Stimulated activated CD4-positive, alpha-beta T cell treated with anti-CD3 and anti-CD28 coated beads, Interleukin-1b, Interleukin-23, amount 100 ng/mL, for 1 hour (primary cell): Measurements from ENCODE around the gene CACNA1I.
"Not testable (repeated sequence)": the region's sequence is repeated elsewhere in the genome, so short reads cannot be mapped to it uniquely, and the experiment has no call there.

Experiments
- DNase-seq, 2 donors: peaks; one replicate each; pipeline ENCODE4 v3.0.0-alpha.2; 2020; ENCODE audit warnings: low read depth in 2 of 2

The CACNA1I gene

DNA sequence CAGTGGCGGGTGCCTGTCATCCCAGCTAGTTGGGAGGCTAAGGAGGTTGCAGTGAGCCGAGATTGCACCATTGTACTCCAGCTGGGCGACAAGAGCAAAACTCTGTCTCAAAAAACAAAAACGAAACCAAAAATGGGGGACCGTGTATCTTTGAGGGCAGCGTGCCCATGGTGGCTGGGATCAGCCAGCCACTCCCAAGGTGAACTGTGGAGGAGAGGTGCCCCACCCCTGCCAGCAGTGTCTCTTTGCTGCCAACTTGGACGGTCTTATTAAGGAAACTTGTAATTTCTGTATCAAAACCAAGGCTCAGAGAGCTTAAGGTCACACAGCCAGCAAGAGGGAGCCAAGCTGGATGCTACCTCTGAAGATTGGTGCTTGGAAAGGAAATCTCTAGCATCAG, 147.7 kb downstream of the CACNA1I start:
- no peak for DNase-seq

DNA sequence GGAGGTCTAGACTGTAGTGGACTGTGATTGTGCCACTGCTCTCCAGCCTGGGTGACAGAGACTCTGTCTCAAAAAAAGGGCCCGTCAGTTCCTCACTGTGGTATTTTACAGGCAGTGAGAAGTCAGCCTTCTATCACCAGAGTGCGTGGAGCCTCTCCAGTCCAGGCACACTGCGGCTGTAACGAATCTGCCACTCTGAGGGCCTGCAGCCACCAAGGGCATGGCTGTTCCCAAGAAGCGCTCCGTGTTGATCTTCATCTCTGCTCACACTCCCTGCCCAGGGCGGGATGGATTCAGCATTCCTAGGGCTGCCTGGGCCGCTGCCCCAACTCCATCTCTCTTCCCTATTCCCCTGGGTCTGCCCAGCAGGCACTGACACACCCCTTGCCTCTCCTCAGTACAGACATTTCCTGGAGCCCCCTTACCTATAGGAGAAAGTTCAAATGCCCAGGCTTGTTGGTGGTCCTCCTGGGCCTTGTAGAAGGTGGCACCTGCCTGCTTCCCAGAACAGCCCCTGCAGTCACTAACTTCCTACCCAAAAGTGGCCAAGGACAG, 148.4 kb downstream of the CACNA1I start:
- no peak for DNase-seq

DNA sequence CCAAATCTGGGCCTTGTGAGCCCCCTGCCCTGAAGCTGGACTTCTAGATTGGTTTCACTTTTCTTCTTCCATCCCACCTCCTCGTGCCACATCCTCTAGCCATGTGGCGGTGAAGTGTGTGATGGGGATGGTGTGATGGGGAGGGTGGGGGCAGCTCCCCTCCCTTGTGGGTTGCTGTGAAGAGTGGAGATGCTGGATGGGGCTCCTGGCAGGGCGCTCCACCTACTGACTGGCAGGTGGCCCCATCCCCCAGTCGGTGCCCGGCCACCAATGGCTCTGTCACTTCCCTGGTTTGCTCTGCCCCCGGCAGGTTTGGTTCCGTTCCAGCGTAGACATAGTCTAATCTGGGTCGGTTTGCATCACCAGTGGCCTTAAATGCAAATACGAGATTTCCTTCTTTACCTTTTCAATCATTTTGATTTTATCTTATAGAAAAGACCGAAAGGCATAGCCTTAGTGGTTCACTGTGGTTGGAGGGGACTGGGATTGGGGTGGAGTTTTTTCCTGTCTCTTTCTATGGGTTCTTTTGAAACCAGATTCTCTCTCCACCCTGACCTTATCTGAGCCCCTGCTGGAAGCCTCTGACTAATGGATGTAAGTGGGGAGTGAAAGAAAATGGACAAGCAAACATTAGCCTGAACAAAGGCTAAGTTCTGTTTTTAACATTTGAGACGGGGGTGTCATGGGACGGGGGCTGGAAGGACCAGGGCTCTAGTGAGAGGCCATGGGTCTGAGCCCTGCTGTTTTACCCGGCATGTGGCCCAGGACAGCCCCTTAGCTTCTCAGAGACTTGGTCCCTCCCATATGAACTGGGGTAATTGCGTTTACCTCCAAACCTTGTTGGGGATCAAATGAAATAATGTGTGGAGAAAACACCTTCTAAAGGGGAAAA, 149.3 kb downstream of the CACNA1I start:
- DNase-seq = no peak

DNA sequence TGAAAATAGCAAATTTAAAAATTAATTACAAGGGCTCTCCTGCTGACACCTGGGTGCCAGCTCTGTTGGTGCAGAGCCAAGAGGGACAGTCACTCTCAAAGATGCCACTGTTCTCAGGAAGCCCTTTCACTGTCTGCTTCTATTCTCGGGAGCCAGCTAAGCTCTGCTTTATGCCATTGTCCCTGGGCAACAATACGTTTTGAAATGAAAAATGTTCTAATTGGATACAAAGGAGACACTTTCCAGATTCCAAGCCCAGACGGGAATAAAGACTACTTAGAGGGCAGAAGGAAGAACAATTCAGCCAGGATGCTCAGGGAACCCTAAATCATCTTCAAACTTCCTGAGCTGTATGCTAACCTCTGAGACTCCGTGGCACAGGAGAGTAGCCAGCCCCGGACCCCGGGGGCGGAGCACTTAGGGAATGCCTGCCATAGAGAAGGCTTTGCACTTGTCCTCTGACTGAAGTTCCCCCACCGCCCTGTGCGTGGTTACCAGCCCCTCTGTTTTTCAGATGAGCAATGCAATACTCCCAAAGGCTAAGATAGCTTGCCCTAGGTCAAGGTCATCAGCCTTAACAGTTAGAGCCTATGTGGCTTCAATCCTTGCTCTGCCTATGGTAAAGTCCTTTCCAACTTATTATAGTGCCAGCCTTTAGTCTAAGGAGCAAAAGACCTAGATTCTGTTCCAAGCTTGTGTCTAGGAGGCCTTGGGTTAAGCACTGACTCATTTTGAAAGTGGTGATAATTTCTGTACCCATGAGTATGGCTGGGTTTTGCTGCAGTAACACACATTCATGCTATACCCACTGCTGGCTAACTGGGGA, 150.9 kb downstream of the CACNA1I start:
- no peak for DNase-seq

DNA sequence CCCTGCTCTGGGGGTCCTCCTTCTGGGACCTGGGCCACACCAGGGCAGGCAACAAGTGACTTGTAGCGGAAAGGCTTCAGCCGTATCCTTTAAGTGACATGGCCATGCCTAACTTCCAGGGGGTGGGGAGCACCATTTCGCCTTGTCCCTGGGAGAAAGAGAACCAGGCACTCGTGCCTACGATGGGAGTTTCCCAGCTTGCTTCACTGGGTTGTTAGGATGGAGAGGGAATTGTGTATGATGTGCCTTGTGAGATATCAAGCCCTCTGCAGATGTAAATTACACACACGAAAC, 151.4 kb downstream of the CACNA1I start:
- DNase-seq = no peak

DNA sequence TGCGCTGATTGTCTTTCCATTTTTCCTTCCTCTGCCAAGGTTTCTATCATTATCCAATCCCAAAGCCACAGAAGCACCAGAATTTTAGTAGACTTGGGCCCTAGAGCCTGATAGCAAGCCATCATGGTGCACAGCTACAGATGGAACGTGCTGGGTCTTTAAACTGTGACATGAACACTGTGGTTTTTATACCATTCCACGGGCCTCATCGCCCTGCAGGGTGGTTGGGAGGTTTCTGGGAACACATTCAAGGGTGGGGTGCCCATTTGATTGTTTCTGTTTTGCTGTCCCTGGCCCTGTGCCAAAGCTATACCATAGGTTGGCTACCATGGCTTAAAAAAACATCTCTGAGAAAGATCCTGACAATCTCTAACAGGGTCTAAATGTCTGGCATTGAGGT, 151.9 kb downstream of the CACNA1I start:
- no peak for DNase-seq

DNA sequence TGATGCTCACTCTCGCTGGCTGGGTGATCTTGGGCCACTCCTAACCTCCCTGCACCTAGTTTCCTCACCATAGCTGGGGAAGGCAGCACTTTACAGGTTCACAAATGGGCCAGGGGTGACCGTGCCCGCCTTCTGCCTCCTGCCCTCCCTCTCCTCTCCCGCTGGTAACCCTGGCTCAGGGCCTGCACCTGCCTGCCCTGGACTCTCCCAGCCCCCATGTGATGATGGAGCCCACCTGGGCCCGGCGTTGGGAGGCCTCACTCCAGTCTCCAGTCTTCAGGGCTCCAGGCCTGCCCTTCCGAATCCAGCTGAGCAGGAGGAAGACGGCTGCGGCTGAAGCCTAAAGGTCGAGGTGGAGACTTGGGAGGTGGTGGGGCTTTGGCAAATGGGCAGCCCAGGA, 152.9 kb downstream of the CACNA1I start:
- DNase-seq = no peak

DNA sequence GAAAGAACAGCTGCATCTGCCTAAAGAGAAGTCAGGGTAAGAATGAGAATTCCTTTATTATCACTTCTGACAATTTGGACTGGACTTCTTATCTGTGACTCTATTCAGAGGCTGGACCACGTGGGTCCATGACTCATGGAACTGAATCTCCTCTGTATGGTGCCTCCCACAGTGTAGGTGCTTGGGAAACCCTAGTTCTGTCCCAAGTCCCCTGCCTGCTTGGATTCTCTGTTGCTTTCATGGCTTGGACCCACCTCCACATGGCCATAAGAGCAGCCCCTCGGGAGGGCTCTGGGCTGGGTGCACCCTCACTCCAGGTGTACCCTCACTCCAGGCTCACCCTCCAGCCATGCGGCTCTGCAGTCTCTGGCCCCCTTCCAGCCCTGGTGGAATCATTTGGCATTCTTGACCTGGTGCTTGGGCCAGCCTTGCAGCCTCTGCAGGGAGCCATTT, 153.4 kb downstream of the CACNA1I start:
- no peak for DNase-seq

DNA sequence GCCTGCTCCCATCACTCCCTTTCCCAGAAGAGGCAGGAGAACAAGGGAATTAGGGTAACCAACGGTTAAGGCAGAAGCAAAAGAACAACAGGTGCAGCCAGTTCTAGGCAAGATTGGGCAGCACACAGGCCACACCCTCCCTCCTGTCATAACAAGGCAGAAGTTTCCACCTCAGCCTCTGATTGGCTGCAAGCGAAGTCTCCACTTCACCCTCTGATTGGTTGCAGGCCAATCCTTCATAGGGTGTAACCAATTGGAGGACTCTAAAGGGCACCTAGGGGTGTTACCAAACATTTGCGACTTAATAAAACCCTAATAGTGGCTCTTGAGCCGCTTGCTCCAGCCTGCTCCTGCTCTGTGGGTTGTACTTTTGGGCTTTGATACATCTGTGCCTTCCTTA, 153.8 kb downstream of the CACNA1I start:
- DNase-seq = no peak

DNA sequence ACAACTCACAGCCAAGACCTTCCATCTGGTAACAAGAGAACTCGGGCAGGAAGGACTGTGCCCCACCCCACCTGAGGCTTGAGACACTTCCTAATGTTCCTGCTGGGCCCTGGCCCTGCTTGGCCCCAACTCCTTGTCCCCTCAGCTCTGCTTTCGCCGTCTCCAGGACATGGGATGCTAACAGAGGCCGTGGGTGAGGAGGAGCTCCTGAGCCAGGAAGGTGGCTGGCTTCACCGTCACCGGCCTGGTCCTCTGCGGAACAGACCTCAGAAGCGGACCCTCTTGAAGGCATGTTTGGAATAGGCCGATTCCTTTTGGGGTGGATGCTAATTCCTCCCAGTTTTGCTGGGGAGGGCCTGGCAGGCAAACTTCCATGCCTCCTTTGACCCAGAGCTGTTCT, 154.3 kb downstream of the CACNA1I start:
- DNase-seq = no peak

DNA sequence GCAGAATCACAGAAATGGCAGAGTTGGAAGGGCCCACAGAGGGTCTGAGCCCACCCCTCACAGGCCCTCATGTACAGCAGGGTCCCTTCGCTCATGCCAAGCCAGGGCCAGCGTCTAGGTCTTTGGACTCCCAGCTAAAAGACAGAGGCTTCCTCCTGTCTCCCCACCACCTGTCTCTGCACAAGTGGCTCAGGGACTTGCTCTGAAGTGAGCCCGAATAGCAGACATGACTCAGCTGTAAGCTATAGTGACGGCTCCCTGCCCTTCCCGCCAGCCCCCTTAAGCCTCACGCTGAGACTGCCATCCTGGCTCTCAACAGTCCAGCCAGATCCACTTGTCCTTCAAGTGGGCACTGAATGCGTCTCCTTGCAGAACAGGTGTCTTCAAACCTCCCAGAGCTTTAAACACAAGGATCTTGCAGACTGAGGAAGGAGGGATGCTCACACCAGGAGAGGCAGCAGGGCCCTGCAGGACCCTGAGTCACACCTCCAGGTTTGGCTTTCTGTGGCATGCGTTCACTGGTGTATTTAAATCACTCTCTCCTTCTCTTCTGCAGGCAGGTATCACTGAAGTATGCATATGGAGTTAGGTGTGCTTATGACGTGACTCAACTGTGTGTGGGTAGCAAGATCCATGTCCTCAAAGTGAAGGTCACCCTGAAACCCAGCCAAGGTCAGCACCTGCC, 154.9 kb downstream of the CACNA1I start:
- no peak for DNase-seq

DNA sequence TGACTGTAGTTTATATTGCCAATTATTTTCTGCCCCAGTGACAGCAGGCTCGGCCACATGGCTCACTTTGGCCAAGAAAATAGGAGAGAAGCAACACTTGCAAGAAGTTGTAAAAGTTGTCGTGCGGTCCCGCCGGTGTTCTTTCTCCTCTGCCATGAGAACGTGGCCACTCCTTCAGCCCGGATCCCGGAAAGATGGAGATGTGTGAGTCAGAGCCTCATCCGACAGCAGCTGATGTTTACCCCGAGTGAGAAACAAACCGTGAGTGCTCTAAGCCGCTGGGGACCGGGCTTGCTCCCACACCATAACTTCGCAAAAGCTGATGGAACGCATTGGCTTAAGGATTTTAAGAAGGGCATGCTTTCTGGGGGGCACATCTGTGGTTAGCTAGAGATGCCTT, 157.0 kb downstream of the CACNA1I start:
- no peak for DNase-seq

DNA sequence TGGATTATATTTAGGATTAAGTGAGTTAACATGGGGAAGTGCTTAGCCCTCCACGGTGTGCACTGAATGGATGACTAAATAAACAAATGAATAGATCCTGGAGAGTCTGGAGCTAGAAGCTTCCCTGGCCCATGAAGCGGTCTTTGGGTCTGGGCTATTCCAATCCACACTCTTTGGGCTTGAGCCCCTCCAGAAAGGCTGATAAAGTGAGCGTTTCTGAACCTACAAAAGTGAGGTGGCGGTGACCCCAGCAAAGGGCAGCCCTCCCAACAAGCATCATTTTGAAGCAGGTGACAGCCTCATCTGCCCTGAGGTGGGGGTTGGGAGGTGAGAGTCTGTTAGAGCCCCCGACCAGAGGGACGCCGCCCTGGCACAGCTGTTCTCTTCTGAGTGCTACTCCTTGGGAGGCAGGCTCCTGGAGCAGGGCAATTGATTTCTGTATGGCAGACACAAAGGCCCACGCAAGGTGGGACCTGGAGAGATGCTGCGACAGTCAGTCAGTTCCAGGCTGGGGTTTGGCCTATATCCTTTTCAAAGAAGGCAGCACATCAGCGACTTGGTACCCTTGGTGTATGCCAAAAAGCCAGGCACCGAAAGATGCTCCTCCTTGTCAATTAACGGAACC, 157.8 kb downstream of the CACNA1I start:
- DNase-seq = no peak

DNA sequence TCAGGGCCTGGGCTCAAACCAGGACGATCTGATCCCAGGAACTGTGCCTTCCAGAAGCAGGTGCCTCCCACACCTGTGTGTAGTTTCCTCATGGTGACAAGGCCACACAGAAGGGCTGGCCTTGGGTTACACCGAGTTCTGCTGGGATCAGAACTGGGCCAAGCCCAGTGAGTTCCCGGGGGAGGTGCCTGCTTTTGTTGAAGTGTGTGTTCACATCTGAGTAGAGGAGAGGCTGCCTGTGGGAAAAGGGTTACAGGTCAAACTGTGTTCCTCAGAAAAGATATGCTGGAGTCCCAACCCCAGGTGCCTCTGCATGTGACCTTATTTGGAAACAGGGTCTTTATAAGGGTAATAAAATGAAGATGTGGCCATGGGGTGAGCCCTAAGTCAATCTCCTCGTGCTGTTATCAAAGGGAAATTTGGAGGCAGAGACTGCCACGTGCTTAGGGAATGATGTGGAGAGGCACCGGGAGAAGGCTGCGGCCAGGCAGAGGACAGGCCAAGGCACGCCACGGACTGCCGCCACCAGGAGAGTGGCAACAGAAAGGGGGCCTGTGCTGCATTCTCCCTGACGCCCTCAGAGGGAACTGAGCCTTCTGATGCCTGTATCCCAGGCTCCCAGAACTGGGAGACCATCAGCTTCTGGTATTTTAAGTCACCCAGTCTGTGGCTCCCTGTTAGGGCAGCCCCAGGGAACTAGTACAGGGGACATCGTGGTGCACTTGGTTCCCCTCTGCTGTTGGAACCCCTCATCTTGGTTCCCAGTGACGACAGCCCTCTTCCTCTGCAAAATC, 158.8 kb downstream of the CACNA1I start:
- DNase-seq = no peak

DNA sequence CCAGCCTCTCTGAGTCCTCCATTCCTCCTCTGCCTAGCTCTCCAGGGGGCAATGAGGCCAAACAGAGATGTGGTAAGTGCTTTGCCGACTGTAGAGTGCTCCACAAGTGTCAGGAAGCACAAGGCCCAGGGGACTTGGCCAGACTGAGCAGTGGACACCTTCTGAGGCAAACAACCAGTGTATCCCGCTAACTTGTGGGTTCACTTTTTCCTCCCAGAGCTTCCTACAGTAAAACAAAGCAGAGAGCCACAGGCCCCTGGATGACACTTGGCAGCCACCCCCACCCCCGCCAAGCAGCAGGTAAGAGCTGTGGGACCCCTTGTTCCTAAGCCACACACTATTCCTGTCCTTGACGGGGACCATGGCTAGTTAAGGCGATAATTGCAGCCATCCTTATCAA, 160.9 kb downstream of the CACNA1I start:
- DNase-seq = no peak

DNA sequence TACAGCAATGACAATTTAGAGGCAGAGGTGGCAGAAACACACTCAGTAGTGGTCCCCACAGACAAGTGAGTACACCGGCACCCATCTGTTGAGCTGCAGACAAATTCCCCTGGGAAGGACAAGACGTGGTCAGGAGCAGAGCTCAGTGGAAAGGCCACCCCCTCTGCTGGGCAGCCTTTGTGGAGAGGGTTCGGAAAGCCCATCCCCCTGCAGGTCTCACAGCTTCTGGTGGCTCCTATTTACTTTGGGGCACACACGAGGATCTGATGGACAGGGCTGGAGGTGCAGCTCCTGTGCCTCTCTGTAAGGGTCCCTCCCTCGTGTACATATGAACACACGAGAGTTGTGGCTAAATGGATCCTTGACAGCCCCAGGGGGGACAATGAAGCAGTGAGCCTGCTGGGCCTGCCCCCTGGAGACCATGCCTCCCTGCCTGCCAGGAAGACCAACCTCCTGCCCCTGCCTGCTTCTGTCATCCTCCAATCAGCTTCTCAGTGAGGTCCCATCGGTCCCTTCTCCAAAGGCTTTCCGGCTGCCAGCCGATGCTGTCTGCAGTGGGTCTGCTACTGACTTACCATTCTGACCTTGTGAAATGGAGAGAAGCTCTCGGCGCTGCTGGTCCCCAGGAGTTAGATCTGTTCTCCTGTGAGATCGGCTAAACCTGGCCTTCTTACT, 161.5 kb downstream of the CACNA1I start:
- no peak for DNase-seq

DNA sequence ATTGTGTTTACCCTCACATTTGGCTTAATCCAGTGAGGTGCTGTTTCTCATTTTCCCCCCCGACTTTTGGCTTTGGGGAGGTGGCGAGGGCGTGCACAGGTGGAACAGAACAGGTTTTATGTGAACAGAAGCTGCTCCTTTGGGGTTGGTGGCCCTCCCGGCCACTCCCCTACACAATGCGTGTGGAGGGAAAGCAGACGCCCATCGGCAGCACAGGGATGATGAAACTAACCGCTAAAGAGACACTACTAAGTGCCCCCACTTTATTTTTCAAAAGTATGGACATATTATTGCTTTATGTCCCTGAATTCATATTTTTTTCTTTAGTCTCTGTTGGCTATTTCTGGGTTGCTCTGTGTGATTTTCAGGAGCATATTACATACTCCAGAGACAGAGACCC, 162.1 kb downstream of the CACNA1I start:
- DNase-seq = no peak

DNA sequence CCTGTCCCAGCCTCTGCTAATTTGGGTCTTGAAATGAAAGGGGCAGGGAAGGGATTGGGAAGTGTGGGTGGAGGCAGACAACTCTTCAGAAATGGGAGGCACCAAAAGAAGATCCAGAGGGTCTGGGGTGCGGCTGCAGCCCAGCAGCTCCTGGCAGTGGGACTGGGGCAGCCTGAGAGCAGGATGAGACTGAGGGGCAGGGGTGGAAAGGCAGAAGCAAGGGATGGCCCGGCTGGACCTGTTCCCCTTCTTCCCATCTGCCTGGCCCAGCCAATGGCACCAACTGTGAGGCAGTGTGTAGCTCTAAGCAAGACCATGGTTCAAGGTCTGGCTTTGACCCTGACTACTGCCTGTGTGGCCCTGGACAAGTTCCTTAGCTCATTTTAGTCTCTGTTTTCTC, 162.6 kb downstream of the CACNA1I start:
- DNase-seq = no peak

DNA sequence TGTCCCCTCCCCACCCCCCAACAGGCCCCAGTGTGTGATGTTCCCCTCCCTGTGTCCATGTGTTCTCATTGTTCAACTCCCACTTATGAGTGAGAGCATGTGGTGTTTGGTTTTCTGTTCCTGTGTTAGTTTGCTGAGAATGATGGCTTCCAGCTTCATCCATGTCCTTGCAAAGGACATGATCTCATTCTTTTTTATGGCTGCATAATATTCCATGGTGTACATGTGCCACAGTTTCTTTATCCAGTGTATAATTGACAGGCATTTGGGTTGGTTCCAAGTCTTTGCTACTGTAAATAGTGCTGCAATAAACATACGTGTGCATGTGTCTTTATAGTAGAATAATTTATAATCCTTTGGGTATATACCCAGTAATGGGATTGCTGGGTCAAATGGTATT, 163.5 kb downstream of the CACNA1I start:
- DNase-seq = not testable (repeated sequence)

DNA sequence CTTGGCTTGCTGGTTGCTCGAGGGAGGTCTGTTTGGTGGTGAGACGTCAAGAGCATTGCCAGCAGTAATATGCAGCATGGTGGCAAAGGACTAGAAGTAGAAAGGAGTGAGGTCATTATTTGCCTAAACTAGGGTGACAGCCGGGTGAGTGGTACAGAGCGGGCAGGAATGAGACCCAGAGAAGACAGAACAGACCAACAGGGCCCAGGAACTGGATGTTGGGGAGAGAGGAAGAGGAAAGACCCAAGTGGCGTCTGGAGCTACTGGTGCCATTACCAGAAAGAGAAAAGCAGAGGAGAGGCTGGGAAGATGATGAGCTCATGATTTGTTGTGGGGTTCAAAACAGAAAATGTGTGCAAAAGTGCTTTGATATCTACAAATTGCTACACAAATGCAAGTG, 164.3 kb downstream of the CACNA1I start:
- no peak for DNase-seq
